Aorta (tissue), 5 donors: Measurements from ENCODE around the gene KRT73. TPM values are rescaled to one million over a fixed set of nuclear protein-coding genes. Genes with fewer than 3 reads are reported as not detected.

ENCODE experiments used
- ATAC-seq: fragments of 200-7000 bp; cut with Tn5 transposase; one replicate; pipeline ENCODE4 v1.9.1; 2022; ENCODE audit warnings: moderate library complexity; ENCODE audit not compliant: low FRiP score
- DNase-seq, 2 donors: peaks; one replicate each; pipeline ENCODE4 v3.0.0-alpha.2; 2020
- H3K27ac ChIP-seq, 2 donors: one replicate each; pipeline ENCODE4 v1.5.1; 2013; ENCODE audit warnings: low read length in 2 of 2, mild to moderate bottlenecking in 2 of 2, moderate library complexity in 2 of 2, control low read depth in 1 of 2, inconsistent platforms in 1 of 2, low read depth in 1 of 2
- H3K27me3 ChIP-seq, 2 donors: one replicate each; pipeline ENCODE4 v1.6.1; 2013; ENCODE audit warnings: control low read depth in 1 of 2, low read length in 1 of 2, mild to moderate bottlenecking in 1 of 2, moderate library complexity in 1 of 2; ENCODE audit not compliant: insufficient read depth in 2 of 2, control insufficient read depth in 1 of 2
- H3K36me3 ChIP-seq, 2 donors: one replicate each; pipeline ENCODE4 v1.6.1; 2013; ENCODE audit warnings: control low read depth in 1 of 2, low read length in 1 of 2, mild to moderate bottlenecking in 1 of 2; ENCODE audit not compliant: insufficient read depth in 2 of 2, control insufficient read depth in 1 of 2
- H3K4me1 ChIP-seq, 2 donors: one replicate each; pipeline ENCODE4 v1.6.1; 2013; ENCODE audit warnings: low read length in 2 of 2, control low read depth in 1 of 2, mild to moderate bottlenecking in 1 of 2, moderate library complexity in 1 of 2; ENCODE audit not compliant: insufficient read depth in 2 of 2, control insufficient read depth in 1 of 2
- H3K4me3 ChIP-seq, 2 donors: one replicate each; pipeline ENCODE4 v1.5.1; 2013; ENCODE audit warnings: low read length in 2 of 2, control low read depth in 1 of 2, mild to moderate bottlenecking in 1 of 2
- H3K9me3 ChIP-seq: one replicate; pipeline ENCODE4 v1.6.1; 2013; ENCODE audit warnings: mild to moderate bottlenecking, low read length; ENCODE audit not compliant: control insufficient read depth
- WGBS, 2 donors: extraction: QIAGEN DNeasy Blood & Tissue Kit; methylation state at CpG; one replicate each; pipeline ENCODE4 v1.1.7; 2013; 5-methylcytosine and 5-hydroxymethylcytosine counted together
- intact Hi-C, 2 donors: fragments of 100-400 bp; cut with DNase I; formaldehyde crosslinking; loops; one replicate each; pipeline versions ENCODE4 v1.14.2 to v1.15.0; 2022
- polyA plus RNA-seq, 2 donors: library from polyadenylated mRNA; stranded (reverse); fragments of 200-250 nt; gene quantifications; one replicate each; pipeline ENCODE4 v1.2.3, GENCODE V29; 2013
- total RNA-seq, 2 donors: library from RNA; stranded (reverse); fragmentation: NEBNext Ultra II Directional; extraction: Animal tissue kit (Norgen Biotek cat#: 25700); gene quantifications; one replicate each; pipeline ENCODE4 v1.2.1, GENCODE V29; 2021
- donor health status: healthy with polysubstance abuse.
- donor health status: Bipolar disorder and iron deficiency.
- donor health status: DM: no; HTN: no; CAD: no.
- donor health status: DM: no; HTN: no; CAD: no.
- donor health status: DM: yes; HTN: yes; CAD: no.

The KRT73 gene
- total and polyA plus RNA-seq, 4 donors = not detected

GRCh38 chr12:52649066-52649465, 30.7 kb upstream of the KRT73 start:
- Histone ChIP-seq H3K27ac (no peak overlapping the region), H3K36me3 (no peaks in the 10 kb centered on the region), H3K27me3 (no peaks in the 10 kb centered on the region), H3K9me3 (no peaks in the 10 kb centered on the region), H3K4me1 (no peaks in the 10 kb centered on the region), H3K4me3 (no peak overlapping the region)
- 75% methylated on average over 6 of the region's 6 CpGs for WGBS, 2 donors
- no peak for ATAC-seq
- intact Hi-C loops = no loop called here
- DNase-seq = no peak

DNA sequence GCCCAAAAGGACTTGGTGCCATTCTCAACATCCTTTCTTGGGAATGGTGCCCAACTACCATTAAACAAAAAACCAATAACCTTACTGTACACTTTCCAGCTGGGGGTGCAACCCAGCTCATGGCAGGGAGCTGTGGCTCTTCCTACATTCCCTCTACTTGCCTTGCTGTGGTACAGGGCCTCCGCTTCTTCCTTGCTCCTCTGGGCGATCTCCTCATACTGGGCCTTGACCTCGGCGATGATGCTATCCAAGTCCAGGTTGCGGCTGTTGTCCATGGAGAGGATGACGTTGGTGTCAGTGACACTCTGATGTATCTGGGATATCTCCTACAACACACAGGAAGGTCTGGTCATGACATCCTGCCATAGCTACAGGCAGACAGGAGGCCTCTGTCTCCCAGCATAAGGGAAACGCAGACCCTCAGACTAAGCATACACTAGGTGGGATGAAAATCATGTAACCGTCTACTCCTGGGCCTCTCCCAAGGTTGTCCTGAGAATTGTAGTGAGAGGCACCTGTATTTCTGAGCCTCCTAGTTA, 29.7 kb upstream of the KRT73 start:
- Histone ChIP-seq H3K27me3 (no peaks in the 10 kb centered on the region), H3K9me3 (no peaks in the 10 kb centered on the region), H3K36me3 (no peaks in the 10 kb centered on the region), H3K4me1 (no peaks in the 10 kb centered on the region), H3K27ac (no peak overlapping the region), H3K4me3 (no peak overlapping the region)
- intact Hi-C loops = no loop called here
- ATAC-seq (no peak), DNase-seq (no peak)
- 96 to 97% methylated on average over 8 of the region's 8 CpGs for WGBS, 2 donors

DNA sequence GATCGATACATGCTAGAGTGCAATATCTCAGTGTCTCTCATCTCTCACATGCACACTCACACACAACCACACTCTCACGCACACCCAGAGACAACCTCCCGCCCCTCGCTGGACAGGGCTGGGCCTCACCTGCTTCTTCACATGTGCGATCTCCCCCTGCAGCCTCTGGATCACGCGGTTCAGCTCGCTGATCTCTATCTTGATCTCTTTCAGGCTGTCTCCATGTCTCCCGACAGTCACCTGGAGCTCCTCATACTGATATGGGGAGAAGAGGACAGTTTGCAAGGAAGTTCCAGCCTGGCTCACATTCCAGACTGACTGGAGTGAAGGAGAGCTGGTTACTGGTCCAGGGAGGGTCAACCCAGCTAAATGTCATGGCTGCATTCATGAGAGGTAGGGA, 29.2 kb upstream of the KRT73 start:
- DNase-seq (no peak), ATAC-seq (no peak)
- H3K36me3 ChIP-seq = no peaks in the 10 kb centered on the region
- intact Hi-C loops = no loop called here
- no peaks in the 10 kb centered on the region for H3K9me3 ChIP-seq
- WGBS, 2 donors = 93% methylated on average over 9 of the region's 9 CpGs
- H3K4me3 ChIP-seq = no peak overlapping the region
- no peak overlapping the region for H3K27ac ChIP-seq
- H3K4me1 ChIP-seq = no peaks in the 10 kb centered on the region
- no peaks in the 10 kb centered on the region for H3K27me3 ChIP-seq

DNA sequence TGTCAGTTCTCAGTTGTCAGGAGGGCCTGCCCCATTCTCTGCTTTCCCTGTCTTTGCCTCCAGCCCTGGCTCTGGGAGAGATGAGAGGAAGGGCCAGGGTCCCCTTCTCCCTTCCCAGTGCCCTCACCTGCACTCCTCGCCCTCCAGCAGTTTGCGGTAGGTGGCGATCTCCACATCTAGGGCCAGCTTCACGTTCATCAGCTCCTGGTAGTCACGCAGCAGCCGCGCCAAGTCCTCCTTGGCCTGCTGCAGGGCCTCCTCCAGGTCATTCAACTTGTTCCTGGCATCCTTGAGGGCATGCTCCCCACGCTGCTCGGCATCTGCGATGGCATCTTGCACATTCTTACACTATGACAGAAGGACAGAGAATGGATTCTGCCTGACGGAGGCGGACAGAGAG, 28.3 kb upstream of the KRT73 start:
- Histone ChIP-seq H3K4me3 (no peak overlapping the region), H3K36me3 (no peaks in the 10 kb centered on the region), H3K4me1 (no peaks in the 10 kb centered on the region), H3K27ac (no peak overlapping the region), H3K9me3 (no peaks in the 10 kb centered on the region), H3K27me3 (no peaks in the 10 kb centered on the region)
- ATAC-seq (no peak), DNase-seq (no peak)
- 79 to 82% methylated on average over 12 of the region's 12 CpGs for WGBS, 2 donors
- intact Hi-C loops = no loop called here

DNA sequence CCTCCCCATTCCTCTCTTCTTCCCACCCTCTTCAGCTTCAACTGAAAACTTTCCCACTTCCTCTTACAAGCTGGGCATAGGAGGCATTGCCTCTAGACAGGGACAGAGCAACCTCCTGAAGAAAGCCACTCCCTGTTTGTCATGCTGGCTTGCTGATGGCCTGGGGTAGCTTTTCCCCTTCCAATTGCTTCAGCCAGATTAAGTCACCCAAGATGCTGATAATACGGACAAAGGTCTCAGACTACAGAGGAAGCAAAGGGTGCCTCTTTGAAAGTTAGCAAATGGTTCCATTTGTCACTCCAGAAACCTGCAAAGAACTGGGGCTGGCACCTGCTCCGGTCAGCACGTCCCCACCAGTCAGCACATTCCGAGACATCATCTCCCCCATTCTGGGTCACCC, 27.6 kb upstream of the KRT73 start:
- no peak for DNase-seq
- no peak overlapping the region for H3K4me3 ChIP-seq
- no peak overlapping the region for H3K27ac ChIP-seq
- no peaks in the 10 kb centered on the region for H3K9me3 ChIP-seq
- no peaks in the 10 kb centered on the region for H3K27me3 ChIP-seq
- no peaks in the 10 kb centered on the region for H3K4me1 ChIP-seq
- intact Hi-C loops = no loop called here
- WGBS, 2 donors = 54 to 58% methylated on average over 4 of the region's 4 CpGs
- H3K36me3 ChIP-seq = no peaks in the 10 kb centered on the region
- no peak for ATAC-seq

- DNase-seq (no peak), ATAC-seq (no peak)
- intact Hi-C loops = no loop called here
- Histone ChIP-seq H3K9me3 (no peaks in the 10 kb centered on the region), H3K36me3 (no peaks in the 10 kb centered on the region), H3K4me3 (no peak overlapping the region), H3K4me1 (no peaks in the 10 kb centered on the region), H3K27me3 (no peaks in the 10 kb centered on the region), H3K27ac (no peak overlapping the region)
- WGBS, 2 donors = 78 to 80% methylated on average over 7 of the region's 7 CpGs
These were observed 26.9 kb upstream of the KRT73 start for GRCh38 chr12:52645120-52645761.

- H3K9me3 ChIP-seq = no peaks in the 10 kb centered on the region
- H3K4me3 ChIP-seq = no peak overlapping the region
- intact Hi-C loops = no loop called here
- DNase-seq (no peak), ATAC-seq (no peak)
- no peaks in the 10 kb centered on the region for H3K27me3 ChIP-seq
- no peaks in the 10 kb centered on the region for H3K36me3 ChIP-seq
- no peaks in the 10 kb centered on the region for H3K4me1 ChIP-seq
- no peak overlapping the region for H3K27ac ChIP-seq
- 81 to 92% methylated on average over 6 of the region's 6 CpGs for WGBS, 2 donors
These were observed 25.7 kb upstream of the KRT73 start for GRCh38 chr12:52644078-52644415.

DNA sequence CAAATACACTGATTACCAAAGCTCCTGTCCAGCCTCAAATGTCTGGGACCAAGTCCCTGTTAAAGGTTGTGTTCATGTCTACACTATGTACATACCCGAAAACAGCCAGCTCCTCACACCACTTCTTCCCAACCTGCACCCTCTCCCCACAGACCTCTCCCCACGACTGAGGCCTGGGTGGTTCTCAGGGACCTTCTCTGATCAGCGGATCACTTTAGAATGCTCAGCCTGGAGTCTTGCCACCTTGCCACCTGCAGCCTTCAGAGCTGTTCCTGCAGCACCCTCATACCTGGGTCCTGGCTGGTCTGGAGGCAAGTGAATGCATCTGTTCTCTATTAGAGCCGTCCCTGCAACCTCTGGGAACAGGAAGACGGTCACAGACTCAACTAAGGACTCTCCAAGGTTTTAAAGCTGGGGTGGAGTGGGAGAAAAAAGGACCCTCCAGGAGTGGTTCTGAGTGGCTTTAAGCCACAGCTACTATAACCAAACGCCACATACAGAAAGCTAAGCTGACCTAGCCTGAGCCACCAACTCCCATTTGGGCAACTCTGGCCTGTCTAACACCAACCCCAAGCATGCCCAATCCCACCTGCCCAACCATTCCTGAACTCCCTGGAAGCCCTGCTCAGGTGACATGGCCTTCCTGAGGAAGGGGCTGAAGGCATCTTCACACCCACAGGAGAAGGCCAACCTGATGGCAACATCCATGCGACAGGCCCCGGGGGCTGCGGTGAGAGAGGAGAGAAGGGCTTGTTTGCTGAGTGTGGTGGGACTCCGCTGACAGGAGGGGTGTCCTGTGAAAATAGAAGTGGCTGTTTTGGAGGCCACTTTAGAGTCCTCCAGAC, 25.1 kb upstream of the KRT73 start:
- ATAC-seq = no peak
- H3K9me3 ChIP-seq = no peaks in the 10 kb centered on the region
- intact Hi-C loops = no loop called here
- WGBS, 2 donors = 81 to 90% methylated on average over 10 of the region's 10 CpGs
- no peak overlapping the region for H3K27ac ChIP-seq
- H3K36me3 ChIP-seq = no peaks in the 10 kb centered on the region
- H3K4me3 ChIP-seq = no peak overlapping the region
- H3K4me1 ChIP-seq = no peaks in the 10 kb centered on the region
- H3K27me3 ChIP-seq = no peaks in the 10 kb centered on the region
- DNase-seq = no peak

- ATAC-seq (no peak), DNase-seq (no peak)
- 68 to 70% methylated on average over 4 of the region's 4 CpGs for WGBS, 2 donors
These were observed 23.1 kb upstream of the KRT73 start for GRCh38 chr12:52641468-52641867.

More at GRCh38 chr12:52641468-52641867, 23.1 kb upstream of the KRT73 start:
- Histone ChIP-seq H3K27ac (no peak overlapping the region), H3K36me3 (no peaks in the 10 kb centered on the region), H3K4me1 (no peaks in the 10 kb centered on the region), H3K4me3 (no peak overlapping the region), H3K9me3 (no peaks in the 10 kb centered on the region), H3K27me3 (no peaks in the 10 kb centered on the region)
- intact Hi-C loops = no loop called here
